Keratinocyte (primary cell): ENCODE data around the gene NDUFC2. TPM values are rescaled to one million over a fixed set of nuclear protein-coding genes. Genes with fewer than 3 reads are reported as not detected.

ENCODE experiments used
- DNase-seq: peaks from one replicate; pipeline ENCODE4 v3.0.0-alpha.2; 2011; ENCODE audit warnings: low read depth, missing footprints, low spot score
- FAIRE-seq: peaks from 2 replicates; lab custom pipeline; 2011; peaks lifted over from hg19 to GRCh38; lab: Jason Lieb, UNC
- H2AFZ ChIP-seq: 2 replicates; pipeline ENCODE4 v1.6.0; 2012; ENCODE audit warnings: low read length, control low read depth, inconsistent platforms; ENCODE audit not compliant: control insufficient read depth
- H3K27ac ChIP-seq: 2 replicates; pipeline ENCODE4 v1.5.1; 2011; ENCODE audit warnings: low read length; ENCODE audit not compliant: control insufficient read depth, insufficient read depth
- H3K27me3 ChIP-seq: 3 replicates; pipeline ENCODE4 v1.6.0; 2011; ENCODE audit warnings: low read length; ENCODE audit not compliant: control insufficient read depth, insufficient read depth; ENCODE audit errors: extremely low read depth
- H3K36me3 ChIP-seq, 2 experiments: 2 replicates in 1 of 2; 3 replicates in 1 of 2; pipeline ENCODE4 v1.5.1; 2011; ENCODE audit warnings: low read length in 2 of 2, mild to moderate bottlenecking in 1 of 2; ENCODE audit not compliant: control insufficient read depth in 2 of 2, insufficient read depth in 2 of 2; ENCODE audit errors: extremely low read depth in 1 of 2
- H3K4me1 ChIP-seq: 3 replicates; pipeline ENCODE4 v1.5.1; 2011; ENCODE audit warnings: low read length; ENCODE audit not compliant: control insufficient read depth, insufficient read depth; ENCODE audit errors: extremely low read depth
- H3K4me2 ChIP-seq: 3 replicates; pipeline ENCODE4 v1.6.0; 2011; ENCODE audit warnings: low read depth, low read length; ENCODE audit not compliant: control insufficient read depth, insufficient read depth; ENCODE audit errors: extremely low read depth
- H3K4me3 ChIP-seq, 3 experiments: fragments of 200-600 bp in 1 of 3; sonication (generic) in 1 of 3; 2 replicates in 2 of 3; 3 replicates in 1 of 3; pipeline ENCODE4 v1.5.1; 2011 to 2016; ENCODE audit warnings: low read length in 3 of 3, mild to moderate bottlenecking in 3 of 3, control low read depth in 2 of 3, inconsistent platforms in 1 of 3, low read depth in 1 of 3, mixed read lengths in 1 of 3, mixed run types in 1 of 3, moderate library complexity in 1 of 3; ENCODE audit not compliant: control insufficient read depth in 2 of 3, insufficient read depth in 2 of 3; ENCODE audit errors: extremely low read depth in 1 of 3
- H3K79me2 ChIP-seq: 2 replicates; pipeline ENCODE4 v1.6.0; 2012; ENCODE audit warnings: low read length; ENCODE audit not compliant: control insufficient read depth, insufficient read depth
- H3K9ac ChIP-seq: 3 replicates; pipeline ENCODE4 v1.6.0; 2011; ENCODE audit warnings: low read length; ENCODE audit not compliant: control insufficient read depth, insufficient read depth; ENCODE audit errors: extremely low read depth
- H3K9me1 ChIP-seq: 3 replicates; pipeline ENCODE4 v1.6.0; 2011; ENCODE audit warnings: low read length; ENCODE audit not compliant: control insufficient read depth, insufficient read depth; ENCODE audit errors: extremely low read depth
- H3K9me3 ChIP-seq: 2 replicates; pipeline ENCODE4 v1.5.1; 2012; ENCODE audit warnings: low read depth, low read length; ENCODE audit not compliant: control insufficient read depth
- H4K20me1 ChIP-seq: 3 replicates; pipeline ENCODE4 v1.6.0; 2011; ENCODE audit warnings: low read length; ENCODE audit not compliant: control insufficient read depth, insufficient read depth; ENCODE audit errors: extremely low read depth
- EZH2 ChIP-seq: IDR thresholded peaks from one replicate; pipeline ENCODE4 v1.6.1; 2012; ENCODE audit warnings: inconsistent platforms, mild to moderate bottlenecking, low read length, moderate library complexity
- dilution Hi-C: fragments of 300-500 bp; cut with MboI; formaldehyde crosslinking; loops from one replicate; pipeline ENCODE4 v1.7.0; 2020; ENCODE audit warnings: low sequenced_read_pairs; ENCODE audit not compliant: extremely low pct_ligation_motif_present
- polyA minus RNA-seq, 3 experiments: library from RNA; depleted of rRNA, polyadenylated mRNA; stranded (reverse); fragments of >200 nt; gene quantifications; 1 replicate in 1 of 3; 2 replicates in 1 of 3; 3 replicates in 1 of 3; pipeline ENCODE4 v1.2.3, GENCODE V29; 2011
- polyA plus RNA-seq, 5 experiments: library from polyadenylated mRNA; depleted of rRNA in 3 of 5; stranded (reverse) in 3 of 5; stranded (forward) in 1 of 5; unstranded in 1 of 5; fragments of >200 nt; gene quantifications; 1 replicate in 1 of 5; 2 replicates in 3 of 5; 3 replicates in 1 of 5; pipeline versions ENCODE4 v1.2.1 to v1.2.3, GENCODE V29; 2011 to 2012; ENCODE audit warnings: missing spikeins in 2 of 5, low read depth in 1 of 5, low replicate concordance in 1 of 5
- TF ChIP-seq, protein P1 (sequence below), 3 experiments: IDR thresholded peaks in 1 of 3; conservative IDR thresholded peaks in 1 of 3; optimal IDR thresholded peaks in 1 of 3; 2 replicates in 2 of 3; 3 replicates in 1 of 3; pipeline versions ENCODE3 to v1.5.1; 2011; ENCODE audit warnings: low read length in 3 of 3, mild to moderate bottlenecking in 3 of 3, moderate library complexity in 2 of 3, control low read depth in 1 of 3, inconsistent platforms in 1 of 3; ENCODE audit not compliant: insufficient read depth in 2 of 3; ENCODE audit errors: extremely low read depth in 1 of 3

NDUFC2 gene
- polyA plus RNA-seq (132 to 150 TPM (median 150 TPM) in 3 replicates), polyA minus RNA-seq (22.9 to 58.9 TPM (median 39.1 TPM) in 3 replicates)
- 76.5 TPM for polyA plus RNA-seq (2011; ENCODE audit: low read depth)
- polyA plus RNA-seq (2011; cell fraction: cytosol; rRNA removed), result 65.1 and 160 TPM in 2 replicates
- 49.4 and 54.7 TPM in 2 replicates for polyA plus RNA-seq (2011; cell fraction: nucleus; rRNA removed)
- 205 and 379 TPM in 2 replicates for polyA plus RNA-seq (2012; ENCODE audit: low replicate concordance)
- 133 TPM for polyA minus RNA-seq (2011; cell fraction: cytosol; rRNA and poly(A)+ RNA removed)
- 28.2 and 34.4 TPM in 2 replicates for polyA minus RNA-seq (2011; cell fraction: nucleus; rRNA and poly(A)+ RNA removed)

GRCh38 chr11:78079232-78080083, at the start of gene NDUFC2:
NDUFC2 (minus strand) TSS chr11:78079862; CDS start chr11:78079744, 118 bp downstream.
- Histone ChIP-seq H3K27me3 (no peaks in the 10 kb centered on the region), H3K4me2 (peak within 1 kb of the TSS; percentile 94), H3K4me1 (peaks cover 14% of the 10 kb centered on the region), H3K9ac (peak within 1 kb of the TSS; percentile 88), H3K9me1 (peaks cover 7% of the 10 kb centered on the region), H3K4me3 (peak within 1 kb of the TSS; percentile 61 to 95 (median 93)), H2AFZ (peak within 1 kb of the TSS; percentile 100), H3K36me3 (peaks cover 2 to 5% of the 10 kb centered on the region in 2 experiments), H3K27ac (peak within 1 kb of the TSS; percentile 87), H4K20me1 (peaks cover 5% of the 10 kb centered on the region), H3K9me3 (no peaks in the 10 kb centered on the region), H3K79me2 (peaks cover 51% of the 10 kb centered on the region)
- dilution Hi-C loops, result no loop called here
- no peak for TF ChIP-seq EZH2
- TF ChIP-seq, protein P1, sequence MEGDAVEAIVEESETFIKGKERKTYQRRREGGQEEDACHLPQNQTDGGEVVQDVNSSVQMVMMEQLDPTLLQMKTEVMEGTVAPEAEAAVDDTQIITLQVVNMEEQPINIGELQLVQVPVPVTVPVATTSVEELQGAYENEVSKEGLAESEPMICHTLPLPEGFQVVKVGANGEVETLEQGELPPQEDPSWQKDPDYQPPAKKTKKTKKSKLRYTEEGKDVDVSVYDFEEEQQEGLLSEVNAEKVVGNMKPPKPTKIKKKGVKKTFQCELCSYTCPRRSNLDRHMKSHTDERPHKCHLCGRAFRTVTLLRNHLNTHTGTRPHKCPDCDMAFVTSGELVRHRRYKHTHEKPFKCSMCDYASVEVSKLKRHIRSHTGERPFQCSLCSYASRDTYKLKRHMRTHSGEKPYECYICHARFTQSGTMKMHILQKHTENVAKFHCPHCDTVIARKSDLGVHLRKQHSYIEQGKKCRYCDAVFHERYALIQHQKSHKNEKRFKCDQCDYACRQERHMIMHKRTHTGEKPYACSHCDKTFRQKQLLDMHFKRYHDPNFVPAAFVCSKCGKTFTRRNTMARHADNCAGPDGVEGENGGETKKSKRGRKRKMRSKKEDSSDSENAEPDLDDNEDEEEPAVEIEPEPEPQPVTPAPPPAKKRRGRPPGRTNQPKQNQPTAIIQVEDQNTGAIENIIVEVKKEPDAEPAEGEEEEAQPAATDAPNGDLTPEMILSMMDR (optimal IDR thresholded peaks at IDR 0.05 in 1 of 3, IDR thresholded peaks at IDR 0.05 in 1 of 3, conservative IDR thresholded peaks at IDR 0.05 in 1 of 3; ENCODE audit: extremely low read depth in 1 of 3, insufficient read depth in 2 of 3, low read length in 3 of 3), result no peak
- DNase-seq, result peak; percentile 25
- no peak for FAIRE-seq

DNA sequence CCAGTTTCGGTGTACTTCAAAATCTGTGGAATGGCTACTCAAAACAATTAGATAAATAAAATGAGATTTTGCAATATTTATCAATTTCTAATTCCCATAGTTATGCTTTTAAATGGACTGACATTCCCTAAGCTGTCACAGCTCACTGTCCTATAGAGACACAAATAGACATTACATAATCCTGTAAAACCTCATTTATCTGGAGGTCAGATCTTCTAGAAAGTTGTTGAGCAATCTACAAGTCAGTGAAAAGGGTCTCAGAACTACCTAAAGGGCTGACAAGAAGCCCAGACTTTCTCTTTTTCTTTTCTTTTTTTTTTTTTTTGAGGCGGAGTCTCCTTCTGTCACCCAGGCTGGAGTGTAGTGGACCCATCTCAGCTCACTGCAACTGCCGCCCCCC, 47.7 kb upstream of the NDUFC2 start:
- Histone ChIP-seq H3K27me3 (no peaks in the 10 kb centered on the region), H3K4me2 (no peak overlapping the region), H3K36me3 (peaks cover 1 to 4% of the 10 kb centered on the region in 2 experiments), H3K9ac (no peak overlapping the region), H3K27ac (no peak overlapping the region), H4K20me1 (no peaks in the 10 kb centered on the region), H3K4me1 (peaks cover 2% of the 10 kb centered on the region), H3K79me2 (no peaks in the 10 kb centered on the region), H2AFZ (no peak overlapping the region), H3K9me3 (no peaks in the 10 kb centered on the region), H3K4me3 (no peak overlapping the region), H3K9me1 (no peaks in the 10 kb centered on the region)
- FAIRE-seq (no peak), DNase-seq (no peak)
- no peak for TF ChIP-seq EZH2
- dilution Hi-C loops, result no loop called here
